GM18526 (cell line): ENCODE results near the gene HOXA9.

Source experiments
- POLR2A ChIP-seq: IDR thresholded peaks from 3 replicates; pipeline ENCODE4 v1.6.1; 2011; ENCODE audit not compliant: insufficient read length; ENCODE audit errors: extremely low read depth

Gene HOXA9

GRCh38 chr7:27169658-27170425 is 4.5 kb upstream of the HOXA9 start:
- no peak for TF ChIP-seq POLR2A

GRCh38 chr7:27168265-27168947 is 3.1 kb upstream of the HOXA9 start:
- TF ChIP-seq POLR2A = no peak

DNA sequence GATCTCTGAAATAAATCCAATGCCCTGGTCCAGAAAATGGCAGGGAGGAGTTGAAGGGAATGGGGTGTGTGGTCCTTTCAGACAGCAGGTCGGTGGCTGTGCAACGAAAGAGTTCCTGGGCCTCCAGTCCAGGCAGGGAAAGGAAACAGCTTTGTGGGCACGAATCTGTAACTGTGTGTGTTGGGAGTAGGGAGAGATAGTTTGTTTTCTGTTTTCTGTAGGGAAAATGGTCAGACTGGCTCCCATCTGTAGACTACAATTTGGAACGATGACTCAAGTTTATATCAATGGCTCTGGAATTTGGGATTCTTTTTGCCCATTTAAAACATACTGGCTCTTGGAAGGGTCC is 2.6 kb upstream of the HOXA9 start:
- no peak for TF ChIP-seq POLR2A

- no peak for TF ChIP-seq POLR2A
Observed at GRCh38 chr7:27166531-27167505, 1.5 kb upstream of the HOXA9 start.

DNA sequence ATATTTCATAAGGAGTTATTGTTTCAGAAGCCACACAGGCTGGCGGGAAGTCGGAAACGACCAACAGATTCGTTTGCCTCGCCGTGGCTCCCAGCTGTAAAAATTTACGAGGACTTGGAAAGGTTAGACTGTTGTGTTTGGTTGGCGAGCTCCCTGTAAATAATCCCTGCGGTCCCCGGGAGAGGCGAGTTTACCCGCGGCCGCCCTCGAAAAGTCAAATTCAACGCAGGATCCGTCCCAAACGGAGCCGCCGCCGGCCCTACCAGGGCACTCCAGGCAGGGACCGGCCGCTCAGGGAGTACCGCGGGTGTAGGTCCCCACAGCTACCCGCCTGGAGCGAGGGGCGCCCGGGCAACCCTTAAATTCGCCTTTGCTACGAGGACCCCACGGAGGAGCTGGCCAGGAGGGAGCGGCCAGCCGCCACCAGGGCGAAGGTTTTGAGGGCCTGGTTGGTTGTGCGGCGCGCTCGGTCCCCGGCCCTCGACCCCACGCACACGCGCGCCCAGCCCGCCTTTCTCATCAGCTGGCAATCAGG is 726 bp upstream of the HOXA9 start:
- TF ChIP-seq POLR2A = no peak

DNA sequence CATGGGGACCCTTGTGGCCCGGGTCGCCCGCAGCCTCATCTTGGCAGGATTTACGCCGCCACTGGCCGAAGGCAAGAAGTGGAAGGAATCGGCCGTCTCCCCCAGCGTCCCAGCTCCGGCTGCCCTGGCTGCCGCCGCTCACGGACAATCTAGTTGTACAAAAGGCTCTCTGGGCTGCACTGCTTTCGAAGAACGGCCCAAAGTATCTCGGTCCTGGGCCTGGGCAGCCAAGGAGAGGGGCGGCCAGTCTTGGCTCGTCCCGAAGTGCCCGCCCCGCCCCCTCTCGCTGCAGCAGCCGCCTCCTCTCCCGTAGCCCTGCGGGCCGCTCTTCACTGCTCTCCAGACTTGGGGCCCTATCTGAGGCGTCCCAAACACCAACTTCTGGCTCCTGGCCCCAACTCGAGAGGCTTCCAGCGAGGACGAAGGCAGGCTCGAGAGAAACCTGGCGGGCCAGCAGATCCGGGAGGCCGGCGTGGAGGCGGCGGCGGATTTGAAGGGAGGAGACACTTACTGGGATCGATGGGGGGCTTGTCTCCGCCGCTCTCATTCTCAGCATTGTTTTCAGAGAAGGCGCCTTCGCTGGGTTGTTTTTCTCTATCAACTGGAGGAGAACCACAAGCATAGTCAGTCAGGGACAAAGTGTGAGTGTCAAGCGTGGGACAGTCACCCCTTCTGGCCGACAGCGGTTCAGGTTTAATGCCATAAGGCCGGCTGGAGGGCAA is 809 bp downstream of the HOXA9 start:
- TF ChIP-seq POLR2A = no peak

DNA sequence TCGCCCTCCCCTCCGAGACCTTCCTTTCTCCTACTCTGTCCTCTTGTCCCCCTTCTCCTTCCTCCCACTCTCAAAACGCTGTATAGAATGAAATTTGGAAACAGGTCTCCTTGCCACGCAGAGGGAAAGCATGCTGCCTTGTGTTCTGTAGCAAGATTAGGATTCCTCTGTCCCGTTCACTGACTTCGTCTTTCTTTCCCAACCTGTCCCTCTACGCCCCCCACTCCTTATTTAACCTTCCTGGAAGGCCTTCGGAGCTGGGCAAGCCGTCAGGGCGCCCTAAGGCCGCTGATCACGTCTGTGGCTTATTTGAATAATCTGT is 1.3 kb downstream of the HOXA9 start:
- TF ChIP-seq POLR2A = no peak

GRCh38 chr7:27163288-27164044 is 1.9 kb downstream of the HOXA9 start:
- no peak for TF ChIP-seq POLR2A

GRCh38 chr7:27162561-27163287 is 2.6 kb downstream of the HOXA9 start:
- no peak for TF ChIP-seq POLR2A

- no peak for TF ChIP-seq POLR2A
Observed at GRCh38 chr7:27161721-27162560, 3.4 kb downstream of the HOXA9 start.

DNA sequence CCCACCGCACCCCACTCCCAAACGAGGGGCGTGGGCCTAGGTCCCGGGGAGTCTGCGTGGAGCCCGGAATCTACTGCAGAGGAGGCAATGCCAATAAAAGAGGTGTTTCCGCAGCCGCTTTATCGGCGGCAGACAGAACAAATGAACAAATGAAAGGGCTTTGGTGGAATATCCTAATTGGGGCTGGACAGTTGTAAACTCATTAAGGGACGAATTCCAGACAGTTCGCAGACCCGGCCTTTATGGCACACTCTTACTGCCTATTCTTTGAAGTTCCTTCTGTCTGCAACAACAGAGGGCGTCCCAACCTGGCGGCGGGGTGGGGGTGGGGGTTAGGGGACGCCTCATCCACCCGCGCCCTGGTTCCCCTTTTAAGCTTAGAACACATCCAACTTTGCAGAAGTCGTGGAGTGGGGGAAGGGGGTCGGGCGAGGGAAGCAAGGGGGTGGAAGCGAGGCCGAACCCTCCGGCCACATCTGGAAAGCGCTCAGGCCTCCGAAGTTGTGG is 4.1 kb downstream of the HOXA9 start:
- no peak for TF ChIP-seq POLR2A

GRCh38 chr7:27160546-27161213 is 4.7 kb downstream of the HOXA9 start:
- no peak for TF ChIP-seq POLR2A
